SK-N-MC (cell line): ENCODE measurements around the gene ABHD16B.
"Not testable (repeated sequence)": the region's sequence is repeated elsewhere in the genome, so short reads cannot be mapped to it uniquely, and the experiment has no call there.

Experiments
- EZH2 ChIP-seq: fragments of 200-600 bp; sonication (generic); IDR thresholded peaks from one replicate; pipeline ENCODE4 v1.6.1; 2017; ENCODE audit warnings: antibody characterized with exemption
- FOXP2 ChIP-seq: optimal IDR thresholded peaks from 2 replicates; pipeline ENCODE3; 2011; ENCODE audit warnings: mild to moderate bottlenecking, moderate library complexity; ENCODE audit not compliant: insufficient read depth; ENCODE audit errors: extremely low read length, control extremely low read depth
- POLR2AphosphoS5 ChIP-seq: IDR thresholded peaks from 2 replicates; pipeline ENCODE4 v1.6.1; 2012; ENCODE audit warnings: mild to moderate bottlenecking, low read depth, low read length, borderline replicate concordance

- not testable (repeated sequence) for TF ChIP-seq POLR2AphosphoS5, EZH2, FOXP2
Measured at GRCh38 chr20:63867042-63867441, 5.7 kb downstream of the ABHD16B start.
